OCI-LY3 (cell line): Measurements from ENCODE around the gene NDRG4.

Experiments used
- H2AFZ ChIP-seq: fragments of 200-600, 300-600 bp; shearing (Covaris generic); 2 replicates; pipeline ENCODE4 v1.6.0; 2014; ENCODE audit warnings: antibody characterized with exemption, low read depth, low read length
- H3K27ac ChIP-seq: fragments of 200-600, 300-600 bp; sonication (generic); 2 replicates; pipeline ENCODE4 v1.5.1; 2014; ENCODE audit warnings: mild to moderate bottlenecking, low read length, moderate library complexity, mixed read lengths
- H3K27me3 ChIP-seq: fragments of 200-600, 300-600 bp; sonication (generic); 2 replicates; pipeline ENCODE4 v1.6.1; 2014; ENCODE audit warnings: low read depth, low read length, mixed read lengths
- H3K36me3 ChIP-seq: fragments of 200-600, 300-600 bp; sonication (generic); replicated peaks from 2 replicates; pipeline ENCODE3; 2014; ENCODE audit warnings: low read depth, low read length, mixed read lengths
- H3K4me1 ChIP-seq: fragments of 300-600, 200-600 bp; sonication (generic); 2 replicates; pipeline ENCODE4 v1.6.1; 2014; ENCODE audit warnings: low read length, mixed read lengths
- H3K4me2 ChIP-seq: fragments of 200-600, 300-600 bp; sonication (generic); 2 replicates; pipeline ENCODE4 v1.6.1; 2014; ENCODE audit warnings: low read length, mixed read lengths
- H3K4me3 ChIP-seq: fragments of 300-600, 200-600 bp; sonication (generic); 2 replicates; pipeline ENCODE4 v1.5.1; 2014; ENCODE audit warnings: antibody characterized with exemption, mild to moderate bottlenecking, low read length, moderate library complexity
- H3K79me2 ChIP-seq: fragments of 300-600, 200-600 bp; shearing (Covaris generic); 2 replicates; pipeline ENCODE4 v1.6.1; 2014; ENCODE audit warnings: mild to moderate bottlenecking, low read length, mixed read lengths
- H3K9ac ChIP-seq: fragments of 300-600, 200-600 bp; shearing (Covaris generic); 2 replicates; pipeline ENCODE4 v1.6.0; 2014; ENCODE audit warnings: mild to moderate bottlenecking, low read length, moderate library complexity
- H3K9me3 ChIP-seq: fragments of 200-600, 300-600 bp; shearing (Covaris generic); 2 replicates; pipeline ENCODE4 v1.6.1; 2014; ENCODE audit warnings: low read length, mixed read lengths; ENCODE audit not compliant: insufficient read depth
- H4K20me1 ChIP-seq: fragments of 200-600, 300-600 bp; sonication (generic); 2 replicates; pipeline ENCODE4 v1.6.1; 2016; ENCODE audit warnings: low read length, mixed read lengths; ENCODE audit not compliant: insufficient read depth
- CTCF ChIP-seq: fragments of 200-600, 300-600 bp; sonication (generic); IDR thresholded peaks from 2 replicates; pipeline ENCODE4 v1.5.1; 2014; ENCODE audit warnings: antibody characterized with exemption, low read length, low read depth
- EZH2phosphoT487 ChIP-seq: fragments of 200-600 bp; shearing (Covaris generic); IDR thresholded peaks from 2 replicates; pipeline ENCODE4 v1.6.1; 2018; ENCODE audit warnings: antibody characterized with exemption, mixed run types, low read depth

The NDRG4 gene

GRCh38 chr16:58543685-58544084 lies 43.7 kb downstream of the NDRG4 start:
- Histone ChIP-seq H3K4me1 (no peaks in the 10 kb centered on the region), H3K36me3 (peaks cover 91% of the 10 kb centered on the region), H3K9me3 (no peaks in the 10 kb centered on the region), H4K20me1 (peaks cover 16% of the 10 kb centered on the region), H3K4me3 (no peak overlapping the region), H3K27ac (no peak overlapping the region), H2AFZ (no peak overlapping the region), H3K27me3 (no peaks in the 10 kb centered on the region), H3K4me2 (no peak overlapping the region), H3K9ac (no peak overlapping the region), H3K79me2 (peaks cover 13% of the 10 kb centered on the region)
- no peak for TF ChIP-seq EZH2phosphoT487
- TF ChIP-seq CTCF = no peak

- Histone ChIP-seq H3K4me1 (no peaks in the 10 kb centered on the region), H3K36me3 (peaks cover 90% of the 10 kb centered on the region), H3K9ac (no peak overlapping the region), H3K4me2 (no peak overlapping the region), H3K27ac (no peak overlapping the region), H3K9me3 (no peaks in the 10 kb centered on the region), H4K20me1 (peaks cover 17% of the 10 kb centered on the region), H3K4me3 (no peak overlapping the region), H3K79me2 (peaks cover 33% of the 10 kb centered on the region), H2AFZ (no peak overlapping the region), H3K27me3 (no peaks in the 10 kb centered on the region)
- TF ChIP-seq EZH2phosphoT487 (no peak), CTCF (no peak)
Observed at GRCh38 chr16:58548378-58548777, 48.4 kb downstream of the NDRG4 start.

GRCh38 chr16:58551496-58551895 lies 51.6 kb downstream of the NDRG4 start:
- Histone ChIP-seq H3K9ac (no peak overlapping the region), H3K27me3 (no peaks in the 10 kb centered on the region), H3K4me3 (no peak overlapping the region), H2AFZ (no peak overlapping the region), H3K4me2 (no peak overlapping the region), H3K27ac (no peak overlapping the region), H3K9me3 (no peaks in the 10 kb centered on the region), H3K36me3 (peaks cover 86% of the 10 kb centered on the region), H4K20me1 (peaks cover 8% of the 10 kb centered on the region; the same call in 1 of the 2 replicates), H3K4me1 (no peaks in the 10 kb centered on the region), H3K79me2 (peaks cover 35% of the 10 kb centered on the region)
- TF ChIP-seq CTCF (no peak), EZH2phosphoT487 (no peak)

GRCh38 chr16:58556678-58557077 lies 56.7 kb downstream of the NDRG4 start:
- no peak overlapping the region for H3K4me2 ChIP-seq
- peaks cover 46% of the 10 kb centered on the region for H3K79me2 ChIP-seq
- no peaks in the 10 kb centered on the region for H3K4me1 ChIP-seq
- TF ChIP-seq EZH2phosphoT487 (no peak), CTCF (no peak)
- peaks cover 84% of the 10 kb centered on the region for H3K36me3 ChIP-seq
- no peak overlapping the region for H3K27ac ChIP-seq
- no peak overlapping the region for H3K4me3 ChIP-seq
- H4K20me1 ChIP-seq = peaks cover 15% of the 10 kb centered on the region
- no peaks in the 10 kb centered on the region for H3K27me3 ChIP-seq
- H2AFZ ChIP-seq = no peak overlapping the region
- no peaks in the 10 kb centered on the region for H3K9me3 ChIP-seq
- H3K9ac ChIP-seq = no peak overlapping the region
